GM23338 (cell line): ENCODE results near the gene MEGF11. TPM values are rescaled to one million over a fixed set of nuclear protein-coding genes. Genes with fewer than 3 reads are reported as not detected.

ENCODE experiments used
- ATAC-seq: fragments of 200-7000 bp; cut with Tn5 transposase; 3 replicates; pipeline ENCODE4 v1.9.1; 2020
- DNase-seq: peaks from one replicate; pipeline ENCODE4 v3.0.0-alpha.2; 2015; ENCODE audit warnings: low spot score
- H2AFZ ChIP-seq: fragments of 200-600 bp; sonication (generic); 2 replicates; pipeline ENCODE4 v1.8.0; 2016; ENCODE audit warnings: antibody characterized with exemption, mild to moderate bottlenecking, moderate library complexity
- H3F3A ChIP-seq: fragments of 200-600 bp; sonication (generic); replicated peaks from 2 replicates; pipeline ENCODE4 v1.8.0; 2017; ENCODE audit warnings: antibody characterized with exemption, mixed run types, low read depth
- H3K27ac ChIP-seq: fragments of 200-600 bp; sonication (generic); 2 replicates; pipeline ENCODE4 v1.6.1; 2016; ENCODE audit warnings: low read depth
- H3K27me3 ChIP-seq: fragments of 200-600 bp; sonication (generic); 2 replicates; pipeline ENCODE4 v1.8.0; 2016; ENCODE audit warnings: mild to moderate bottlenecking, mixed run types, moderate library complexity; ENCODE audit not compliant: insufficient read depth
- H3K36me3 ChIP-seq: fragments of 200-600 bp; sonication (generic); 2 replicates; pipeline ENCODE4 v1.8.0; 2016; ENCODE audit warnings: mild to moderate bottlenecking; ENCODE audit not compliant: insufficient read depth
- H3K4me1 ChIP-seq: fragments of 200-600 bp; sonication (generic); 2 replicates; pipeline ENCODE4 v1.8.0; 2016; ENCODE audit warnings: mild to moderate bottlenecking, moderate library complexity; ENCODE audit not compliant: insufficient read depth
- H3K4me2 ChIP-seq: fragments of 200-600 bp; sonication (generic); 2 replicates; pipeline ENCODE4 v1.7.1; 2017; ENCODE audit warnings: mixed run types
- H3K4me3 ChIP-seq: fragments of 200-600 bp; sonication (generic); 2 replicates; pipeline ENCODE4 v1.6.1; 2016; ENCODE audit warnings: mixed run types
- H3K79me2 ChIP-seq: fragments of 200-600 bp; sonication (generic); replicated peaks from 2 replicates; pipeline ENCODE4 v1.8.0; 2017; ENCODE audit warnings: mild to moderate bottlenecking; ENCODE audit not compliant: insufficient read depth
- H3K9me2 ChIP-seq: fragments of 200-600 bp; sonication (generic); 2 replicates; pipeline ENCODE4 v1.8.0; 2017; ENCODE audit not compliant: insufficient read depth
- H4K20me1 ChIP-seq: fragments of 200-600 bp; sonication (generic); replicated peaks from 2 replicates; pipeline ENCODE4 v1.8.0; 2017; ENCODE audit warnings: mild to moderate bottlenecking; ENCODE audit not compliant: insufficient read depth
- H3K27ac Mint-ChIP-seq: 2 replicates; pipeline ENCODE4 v1.8.0; 2020; ENCODE audit warnings: inconsistent platforms, mild to moderate bottlenecking, moderate library complexity, mixed read lengths
- H3K27me3 Mint-ChIP-seq: 3 replicates; pipeline ENCODE4 v1.8.0; 2022; ENCODE audit warnings: low read depth, mild to moderate bottlenecking, moderate library complexity, mixed read lengths, inconsistent platforms; ENCODE audit not compliant: insufficient read depth, poor library complexity
- H3K36me3 Mint-ChIP-seq: 3 replicates; pipeline ENCODE4 v1.8.0; 2021; ENCODE audit warnings: low read depth, mild to moderate bottlenecking, inconsistent platforms, moderate library complexity, mixed read lengths
- H3K4me1 Mint-ChIP-seq: 3 replicates; pipeline ENCODE4 v1.8.0; 2020; ENCODE audit warnings: mild to moderate bottlenecking, inconsistent platforms, mixed read lengths
- H3K4me3 Mint-ChIP-seq: 3 replicates; pipeline ENCODE4 v1.8.0; 2021; ENCODE audit warnings: moderate library complexity, mild to moderate bottlenecking, inconsistent platforms, mixed read lengths
- H3K9me3 Mint-ChIP-seq: 3 replicates; pipeline ENCODE4 v1.8.0; 2020; ENCODE audit warnings: moderate library complexity, mild to moderate bottlenecking, inconsistent platforms, mixed read lengths
- CREB1 ChIP-seq: fragments of 250-450 bp; sonication (Bioruptor Pico); IDR thresholded peaks from 2 replicates; pipeline ENCODE4 v1.5.0; 2020; ENCODE audit warnings: low read depth, mild to moderate bottlenecking, moderate library complexity
- EZH2 ChIP-seq: fragments of 200-600 bp; sonication (generic); IDR thresholded peaks from one replicate; pipeline ENCODE4 v1.8.0; 2017; ENCODE audit warnings: antibody characterized with exemption, mild to moderate bottlenecking, low read depth; ENCODE audit not compliant: unreplicated experiment
- EZH2phosphoT487 ChIP-seq: fragments of 200-600 bp; sonication (generic); IDR thresholded peaks from one replicate; pipeline ENCODE4 v1.8.1; 2018; ENCODE audit warnings: antibody characterized with exemption; ENCODE audit not compliant: unreplicated experiment
- JUNB ChIP-seq: IDR thresholded peaks from one replicate; pipeline ENCODE4 v1.6.1; 2016; ENCODE audit warnings: antibody characterized with exemption; ENCODE audit not compliant: unreplicated experiment
- NANOG ChIP-seq: IDR thresholded peaks from 2 replicates; pipeline ENCODE4 v1.6.1; 2016; ENCODE audit warnings: antibody characterized with exemption, borderline replicate concordance
- POLR2AphosphoS5 ChIP-seq: IDR thresholded peaks from 2 replicates; pipeline ENCODE4 v1.6.1; 2016; ENCODE audit warnings: antibody characterized with exemption, low read depth
- STAT1 ChIP-seq: IDR thresholded peaks from one replicate; pipeline ENCODE4 v1.6.1; 2016; ENCODE audit warnings: antibody characterized with exemption; ENCODE audit not compliant: unreplicated experiment
- ZNF114 ChIP-seq: fragments of 250-450 bp; sonication (Bioruptor Pico); IDR thresholded peaks from 2 replicates; pipeline ENCODE4 v1.5.0; 2020; ENCODE audit warnings: mild to moderate bottlenecking, moderate library complexity
- ZNF331 ChIP-seq: fragments of 250-450 bp; sonication (Bioruptor Pico); IDR thresholded peaks from 2 replicates; pipeline ENCODE4 v1.5.0; 2020; ENCODE audit warnings: low read depth, mild to moderate bottlenecking, moderate library complexity
- polyA plus RNA-seq: library from polyadenylated mRNA; unstranded; fragments of >200 nt; fragmentation: Nextera tagmentation; extraction: Ambion mirVana; gene quantifications from 2 replicates; pipeline ENCODE4 v1.2.1, GENCODE V29; 2016
- total RNA-seq: library from RNA; depleted of rRNA; stranded (reverse); fragments of >200 nt; shearing (Covaris generic); gene quantifications from 2 replicates; pipeline ENCODE4 v1.2.3, GENCODE V29; 2014
- TF ChIP-seq, protein P1 (sequence below): IDR thresholded peaks from 2 replicates; pipeline ENCODE4 v1.6.1; 2016; ENCODE audit warnings: antibody characterized with exemption
- TF ChIP-seq, protein P2 (sequence below), 2 experiments: fragments of 200-600 bp in 1 of 2; sonication (generic) in 1 of 2; conservative IDR thresholded peaks; 2 replicates each; pipeline versions ENCODE4 v1.5.1 to v1.6.1; 2016 to 2017; ENCODE audit warnings: antibody characterized with exemption in 2 of 2, low read depth in 2 of 2, mild to moderate bottlenecking in 2 of 2, moderate library complexity in 1 of 2
- TF ChIP-seq, protein P3 (sequence below): IDR thresholded peaks from one replicate; pipeline ENCODE4 v1.6.1; 2018; ENCODE audit warnings: antibody characterized with exemption; ENCODE audit not compliant: unreplicated experiment
- TF ChIP-seq, protein P4 (sequence below): fragments of 250-450 bp; sonication (Bioruptor Pico); IDR thresholded peaks from 2 replicates; pipeline ENCODE4 v1.5.0; 2020; ENCODE audit warnings: mild to moderate bottlenecking, moderate library complexity

MEGF11 gene
- total and polyA plus RNA-seq, 2 experiments from 2014 or later = 1.3 to 1.9 TPM

DNA sequence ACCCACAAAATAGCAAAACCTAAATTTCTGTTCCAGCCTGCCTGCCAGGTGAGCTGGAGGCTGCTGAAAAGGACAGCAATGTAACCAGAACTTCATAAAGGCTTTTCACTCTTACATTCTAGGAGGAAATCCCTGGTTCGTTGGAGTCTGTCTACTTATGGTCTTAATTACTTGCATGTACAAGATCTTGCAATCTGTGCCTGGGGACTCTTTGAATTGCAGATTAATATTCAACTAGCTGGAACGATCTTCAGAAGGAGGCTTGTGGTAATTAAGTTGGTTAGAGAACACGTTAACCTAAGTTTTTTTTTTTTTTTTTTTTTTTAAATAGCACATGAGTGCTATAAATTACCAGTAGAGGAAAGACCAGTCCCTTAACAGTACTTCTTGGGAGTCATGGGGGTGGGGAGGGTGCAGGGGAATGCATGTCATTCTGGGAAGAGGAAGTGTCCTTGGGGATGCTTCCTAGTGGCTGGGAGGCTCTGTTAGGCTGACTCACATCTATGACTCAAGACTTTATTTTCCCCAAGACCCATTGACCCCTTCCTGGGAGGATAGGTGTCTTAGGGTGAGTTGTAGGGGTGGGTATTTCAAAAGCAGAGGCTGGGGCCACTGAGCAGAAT lies 244.5 kb downstream of the MEGF11 start:
- Mint-ChIP-seq H3K9me3 (no peaks in the 10 kb centered on the region), H3K27me3 (peaks cover 1% of the 10 kb centered on the region), H3K36me3 (no peaks in the 10 kb centered on the region), H3K27ac (peak overlapping the region; percentile 64; the same call in 1 of the 2 replicates), H3K4me1 (peaks cover 6% of the 10 kb centered on the region), H3K4me3 (no peak overlapping the region)
- no peaks in the 10 kb centered on the region for H3K36me3 ChIP-seq
- no peak overlapping the region for H3K4me2 ChIP-seq
- TF ChIP-seq POLR2AphosphoS5 = no peak
- no peak for TF ChIP-seq EZH2phosphoT487
- no peak for TF ChIP-seq STAT1
- TF ChIP-seq, protein P1, sequence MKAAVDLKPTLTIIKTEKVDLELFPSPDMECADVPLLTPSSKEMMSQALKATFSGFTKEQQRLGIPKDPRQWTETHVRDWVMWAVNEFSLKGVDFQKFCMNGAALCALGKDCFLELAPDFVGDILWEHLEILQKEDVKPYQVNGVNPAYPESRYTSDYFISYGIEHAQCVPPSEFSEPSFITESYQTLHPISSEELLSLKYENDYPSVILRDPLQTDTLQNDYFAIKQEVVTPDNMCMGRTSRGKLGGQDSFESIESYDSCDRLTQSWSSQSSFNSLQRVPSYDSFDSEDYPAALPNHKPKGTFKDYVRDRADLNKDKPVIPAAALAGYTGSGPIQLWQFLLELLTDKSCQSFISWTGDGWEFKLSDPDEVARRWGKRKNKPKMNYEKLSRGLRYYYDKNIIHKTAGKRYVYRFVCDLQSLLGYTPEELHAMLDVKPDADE = no peak
- TF ChIP-seq ZNF331 (CRISPR knock-in tag) = no peak
- TF ChIP-seq, protein P2, sequence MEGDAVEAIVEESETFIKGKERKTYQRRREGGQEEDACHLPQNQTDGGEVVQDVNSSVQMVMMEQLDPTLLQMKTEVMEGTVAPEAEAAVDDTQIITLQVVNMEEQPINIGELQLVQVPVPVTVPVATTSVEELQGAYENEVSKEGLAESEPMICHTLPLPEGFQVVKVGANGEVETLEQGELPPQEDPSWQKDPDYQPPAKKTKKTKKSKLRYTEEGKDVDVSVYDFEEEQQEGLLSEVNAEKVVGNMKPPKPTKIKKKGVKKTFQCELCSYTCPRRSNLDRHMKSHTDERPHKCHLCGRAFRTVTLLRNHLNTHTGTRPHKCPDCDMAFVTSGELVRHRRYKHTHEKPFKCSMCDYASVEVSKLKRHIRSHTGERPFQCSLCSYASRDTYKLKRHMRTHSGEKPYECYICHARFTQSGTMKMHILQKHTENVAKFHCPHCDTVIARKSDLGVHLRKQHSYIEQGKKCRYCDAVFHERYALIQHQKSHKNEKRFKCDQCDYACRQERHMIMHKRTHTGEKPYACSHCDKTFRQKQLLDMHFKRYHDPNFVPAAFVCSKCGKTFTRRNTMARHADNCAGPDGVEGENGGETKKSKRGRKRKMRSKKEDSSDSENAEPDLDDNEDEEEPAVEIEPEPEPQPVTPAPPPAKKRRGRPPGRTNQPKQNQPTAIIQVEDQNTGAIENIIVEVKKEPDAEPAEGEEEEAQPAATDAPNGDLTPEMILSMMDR (conservative IDR thresholded peaks at IDR 0.05; ENCODE audit: low read depth in 2 of 2) = no peak
- TF ChIP-seq, protein P3, sequence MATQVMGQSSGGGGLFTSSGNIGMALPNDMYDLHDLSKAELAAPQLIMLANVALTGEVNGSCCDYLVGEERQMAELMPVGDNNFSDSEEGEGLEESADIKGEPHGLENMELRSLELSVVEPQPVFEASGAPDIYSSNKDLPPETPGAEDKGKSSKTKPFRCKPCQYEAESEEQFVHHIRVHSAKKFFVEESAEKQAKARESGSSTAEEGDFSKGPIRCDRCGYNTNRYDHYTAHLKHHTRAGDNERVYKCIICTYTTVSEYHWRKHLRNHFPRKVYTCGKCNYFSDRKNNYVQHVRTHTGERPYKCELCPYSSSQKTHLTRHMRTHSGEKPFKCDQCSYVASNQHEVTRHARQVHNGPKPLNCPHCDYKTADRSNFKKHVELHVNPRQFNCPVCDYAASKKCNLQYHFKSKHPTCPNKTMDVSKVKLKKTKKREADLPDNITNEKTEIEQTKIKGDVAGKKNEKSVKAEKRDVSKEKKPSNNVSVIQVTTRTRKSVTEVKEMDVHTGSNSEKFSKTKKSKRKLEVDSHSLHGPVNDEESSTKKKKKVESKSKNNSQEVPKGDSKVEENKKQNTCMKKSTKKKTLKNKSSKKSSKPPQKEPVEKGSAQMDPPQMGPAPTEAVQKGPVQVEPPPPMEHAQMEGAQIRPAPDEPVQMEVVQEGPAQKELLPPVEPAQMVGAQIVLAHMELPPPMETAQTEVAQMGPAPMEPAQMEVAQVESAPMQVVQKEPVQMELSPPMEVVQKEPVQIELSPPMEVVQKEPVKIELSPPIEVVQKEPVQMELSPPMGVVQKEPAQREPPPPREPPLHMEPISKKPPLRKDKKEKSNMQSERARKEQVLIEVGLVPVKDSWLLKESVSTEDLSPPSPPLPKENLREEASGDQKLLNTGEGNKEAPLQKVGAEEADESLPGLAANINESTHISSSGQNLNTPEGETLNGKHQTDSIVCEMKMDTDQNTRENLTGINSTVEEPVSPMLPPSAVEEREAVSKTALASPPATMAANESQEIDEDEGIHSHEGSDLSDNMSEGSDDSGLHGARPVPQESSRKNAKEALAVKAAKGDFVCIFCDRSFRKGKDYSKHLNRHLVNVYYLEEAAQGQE = no peak
- no peak for TF ChIP-seq NANOG
- TF ChIP-seq EZH2 = no peak
- no peak for TF ChIP-seq CREB1 (CRISPR knock-in tag)
- TF ChIP-seq JUNB = no peak
- TF ChIP-seq, protein P4, sequence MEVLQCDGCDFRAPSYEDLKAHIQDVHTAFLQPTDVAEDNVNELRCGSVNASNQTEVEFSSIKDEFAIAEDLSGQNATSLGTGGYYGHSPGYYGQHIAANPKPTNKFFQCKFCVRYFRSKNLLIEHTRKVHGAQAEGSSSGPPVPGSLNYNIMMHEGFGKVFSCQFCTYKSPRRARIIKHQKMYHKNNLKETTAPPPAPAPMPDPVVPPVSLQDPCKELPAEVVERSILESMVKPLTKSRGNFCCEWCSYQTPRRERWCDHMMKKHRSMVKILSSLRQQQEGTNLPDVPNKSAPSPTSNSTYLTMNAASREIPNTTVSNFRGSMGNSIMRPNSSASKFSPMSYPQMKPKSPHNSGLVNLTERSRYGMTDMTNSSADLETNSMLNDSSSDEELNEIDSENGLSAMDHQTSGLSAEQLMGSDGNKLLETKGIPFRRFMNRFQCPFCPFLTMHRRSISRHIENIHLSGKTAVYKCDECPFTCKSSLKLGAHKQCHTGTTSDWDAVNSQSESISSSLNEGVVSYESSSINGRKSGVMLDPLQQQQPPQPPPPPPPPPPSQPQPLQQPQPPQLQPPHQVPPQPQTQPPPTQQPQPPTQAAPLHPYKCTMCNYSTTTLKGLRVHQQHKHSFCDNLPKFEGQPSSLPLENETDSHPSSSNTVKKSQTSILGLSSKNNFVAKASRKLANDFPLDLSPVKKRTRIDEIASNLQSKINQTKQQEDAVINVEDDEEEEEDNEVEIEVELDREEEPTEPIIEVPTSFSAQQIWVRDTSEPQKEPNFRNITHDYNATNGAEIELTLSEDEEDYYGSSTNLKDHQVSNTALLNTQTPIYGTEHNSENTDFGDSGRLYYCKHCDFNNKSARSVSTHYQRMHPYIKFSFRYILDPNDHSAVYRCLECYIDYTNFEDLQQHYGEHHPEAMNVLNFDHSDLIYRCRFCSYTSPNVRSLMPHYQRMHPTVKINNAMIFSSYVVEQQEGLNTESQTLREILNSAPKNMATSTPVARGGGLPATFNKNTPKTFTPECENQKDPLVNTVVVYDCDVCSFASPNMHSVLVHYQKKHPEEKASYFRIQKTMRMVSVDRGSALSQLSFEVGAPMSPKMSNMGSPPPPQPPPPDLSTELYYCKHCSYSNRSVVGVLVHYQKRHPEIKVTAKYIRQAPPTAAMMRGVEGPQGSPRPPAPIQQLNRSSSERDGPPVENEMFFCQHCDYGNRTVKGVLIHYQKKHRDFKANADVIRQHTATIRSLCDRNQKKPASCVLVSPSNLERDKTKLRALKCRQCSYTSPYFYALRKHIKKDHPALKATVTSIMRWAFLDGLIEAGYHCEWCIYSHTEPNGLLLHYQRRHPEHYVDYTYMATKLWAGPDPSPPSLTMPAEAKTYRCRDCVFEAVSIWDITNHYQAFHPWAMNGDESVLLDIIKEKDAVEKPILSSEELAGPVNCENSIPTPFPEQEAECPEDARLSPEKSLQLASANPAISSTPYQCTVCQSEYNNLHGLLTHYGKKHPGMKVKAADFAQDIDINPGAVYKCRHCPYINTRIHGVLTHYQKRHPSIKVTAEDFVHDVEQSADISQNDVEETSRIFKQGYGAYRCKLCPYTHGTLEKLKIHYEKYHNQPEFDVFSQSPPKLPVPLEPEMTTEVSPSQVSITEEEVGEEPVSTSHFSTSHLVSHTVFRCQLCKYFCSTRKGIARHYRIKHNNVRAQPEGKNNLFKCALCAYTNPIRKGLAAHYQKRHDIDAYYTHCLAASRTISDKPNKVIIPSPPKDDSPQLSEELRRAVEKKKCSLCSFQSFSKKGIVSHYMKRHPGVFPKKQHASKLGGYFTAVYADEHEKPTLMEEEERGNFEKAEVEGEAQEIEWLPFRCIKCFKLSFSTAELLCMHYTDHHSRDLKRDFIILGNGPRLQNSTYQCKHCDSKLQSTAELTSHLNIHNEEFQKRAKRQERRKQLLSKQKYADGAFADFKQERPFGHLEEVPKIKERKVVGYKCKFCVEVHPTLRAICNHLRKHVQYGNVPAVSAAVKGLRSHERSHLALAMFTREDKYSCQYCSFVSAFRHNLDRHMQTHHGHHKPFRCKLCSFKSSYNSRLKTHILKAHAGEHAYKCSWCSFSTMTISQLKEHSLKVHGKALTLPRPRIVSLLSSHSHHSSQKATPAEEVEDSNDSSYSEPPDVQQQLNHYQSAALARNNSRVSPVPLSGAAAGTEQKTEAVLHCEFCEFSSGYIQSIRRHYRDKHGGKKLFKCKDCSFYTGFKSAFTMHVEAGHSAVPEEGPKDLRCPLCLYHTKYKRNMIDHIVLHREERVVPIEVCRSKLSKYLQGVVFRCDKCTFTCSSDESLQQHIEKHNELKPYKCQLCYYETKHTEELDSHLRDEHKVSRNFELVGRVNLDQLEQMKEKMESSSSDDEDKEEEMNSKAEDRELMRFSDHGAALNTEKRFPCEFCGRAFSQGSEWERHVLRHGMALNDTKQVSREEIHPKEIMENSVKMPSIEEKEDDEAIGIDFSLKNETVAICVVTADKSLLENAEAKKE (CRISPR knock-in tag) = no peak
- TF ChIP-seq ZNF114 = no peak
- H3K79me2 ChIP-seq = no peaks in the 10 kb centered on the region
- no peak overlapping the region for H3K4me3 ChIP-seq
- no peaks in the 10 kb centered on the region for H3F3A ChIP-seq
- peaks cover 3% of the 10 kb centered on the region; the same call in 1 of the 2 replicates for H3K9me2 ChIP-seq
- ATAC-seq = no peak
- no peaks in the 10 kb centered on the region for H4K20me1 ChIP-seq
- DNase-seq = no peak
- H3K4me1 ChIP-seq = no peaks in the 10 kb centered on the region
- H3K27me3 ChIP-seq = no peaks in the 10 kb centered on the region
- H2AFZ ChIP-seq = no peak overlapping the region
- no peak overlapping the region for H3K27ac ChIP-seq
